SK-N-MC (cell line): ENCODE measurements around the gene TOX2.

Experiments
- EZH2 ChIP-seq: fragments of 200-600 bp; sonication (generic); IDR thresholded peaks from one replicate; pipeline ENCODE4 v1.6.1; 2017; ENCODE audit warnings: antibody characterized with exemption
- POLR2AphosphoS5 ChIP-seq: IDR thresholded peaks from 2 replicates; pipeline ENCODE4 v1.6.1; 2012; ENCODE audit warnings: mild to moderate bottlenecking, low read depth, low read length, borderline replicate concordance

- TF ChIP-seq POLR2AphosphoS5 (no peak), EZH2 (no peak)
Observed at GRCh38 chr20:43946659-43947315, 32.1 kb downstream of the TOX2 start.
